ENCODE data around the gene YPEL1.
A peak's percentile ranks its signal among the peaks of the same experiment; 100 is the strongest.
"Not testable (repeated sequence)": the region's sequence is repeated elsewhere in the genome, so short reads cannot be mapped to it uniquely, and the experiment has no call there.

Gene YPEL1

DNA sequence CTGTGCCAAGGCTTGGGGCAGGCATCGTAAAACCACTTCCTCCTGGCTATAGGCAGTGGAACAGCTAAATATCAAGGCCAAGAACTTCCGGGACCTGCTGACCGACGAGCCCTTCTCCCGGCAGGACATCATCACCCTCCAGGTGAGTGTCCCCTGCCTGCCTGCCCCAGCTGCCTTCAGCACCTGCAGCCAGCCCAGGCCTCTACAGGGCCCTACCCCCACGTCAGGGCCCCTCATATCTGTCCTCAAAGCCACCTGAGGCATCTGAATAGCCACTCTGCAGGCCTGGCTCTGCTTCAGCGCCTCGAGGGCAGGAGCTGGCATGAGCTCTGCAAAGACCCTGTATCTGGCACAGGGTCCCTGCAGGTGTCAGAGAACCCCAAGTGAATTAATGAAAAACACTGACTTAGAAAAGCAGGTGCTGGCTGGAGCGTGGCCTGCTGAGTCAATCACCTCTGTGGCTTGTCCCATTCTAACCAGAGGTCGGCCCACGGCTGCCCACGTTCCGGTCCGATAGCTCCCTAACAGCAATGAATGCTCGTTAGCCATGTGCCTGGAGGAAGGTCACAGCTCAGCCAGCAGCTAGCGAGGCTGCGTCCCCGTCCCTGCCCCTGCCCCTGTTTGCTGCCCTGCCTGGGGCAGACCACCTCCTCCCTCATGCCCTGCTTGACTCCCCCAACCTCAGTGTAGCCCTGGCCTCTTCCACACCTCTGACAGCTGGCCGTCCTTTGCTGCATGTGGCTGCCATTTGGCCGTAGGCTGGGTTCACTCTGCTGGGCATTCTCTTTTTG lies 53.0 kb downstream of the YPEL1 start:
- no peak for DNase-seq (ENCODE audit: low spot score)

DNA sequence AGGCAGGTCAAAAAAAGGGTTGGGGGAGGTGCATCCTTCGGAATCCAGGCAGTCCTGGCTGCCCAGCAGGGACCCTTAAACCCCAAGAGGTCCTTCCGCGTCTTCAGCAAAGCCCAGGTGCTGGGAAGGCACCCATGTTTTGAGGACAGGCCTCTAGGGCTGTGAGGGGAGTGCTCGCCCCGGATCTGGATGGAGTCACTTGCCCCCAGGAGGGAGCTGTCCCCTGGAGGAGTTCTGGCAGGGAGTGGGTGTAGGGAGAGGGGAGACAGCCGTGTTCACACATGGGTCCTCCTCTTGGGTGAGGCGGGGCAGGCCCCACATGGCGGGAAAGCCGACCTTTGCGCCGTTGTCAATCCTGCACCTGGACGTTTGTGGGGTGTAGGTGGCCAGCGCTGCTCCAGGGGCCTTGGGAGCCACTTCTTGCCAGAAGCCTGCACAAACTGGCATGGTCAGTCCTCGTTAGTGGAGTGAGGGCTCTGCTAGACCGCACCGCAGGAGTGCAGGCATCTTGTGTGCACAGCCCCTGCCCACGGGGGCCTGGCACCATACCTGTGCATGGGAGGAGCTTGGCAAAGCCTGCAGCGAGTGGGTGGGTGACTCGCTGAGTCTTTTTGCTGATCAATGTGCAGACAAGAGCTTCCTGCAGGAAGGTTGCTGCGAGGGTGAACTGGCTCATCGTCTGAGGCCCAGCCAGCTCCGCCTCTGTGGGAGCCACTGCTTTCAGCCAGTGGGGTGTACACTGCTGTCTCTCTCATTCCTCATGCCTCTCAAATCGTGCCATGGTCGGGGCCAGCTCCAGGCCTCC lies 53.8 kb downstream of the YPEL1 start:
- no peak for DNase-seq (ENCODE audit: low spot score)

DNA sequence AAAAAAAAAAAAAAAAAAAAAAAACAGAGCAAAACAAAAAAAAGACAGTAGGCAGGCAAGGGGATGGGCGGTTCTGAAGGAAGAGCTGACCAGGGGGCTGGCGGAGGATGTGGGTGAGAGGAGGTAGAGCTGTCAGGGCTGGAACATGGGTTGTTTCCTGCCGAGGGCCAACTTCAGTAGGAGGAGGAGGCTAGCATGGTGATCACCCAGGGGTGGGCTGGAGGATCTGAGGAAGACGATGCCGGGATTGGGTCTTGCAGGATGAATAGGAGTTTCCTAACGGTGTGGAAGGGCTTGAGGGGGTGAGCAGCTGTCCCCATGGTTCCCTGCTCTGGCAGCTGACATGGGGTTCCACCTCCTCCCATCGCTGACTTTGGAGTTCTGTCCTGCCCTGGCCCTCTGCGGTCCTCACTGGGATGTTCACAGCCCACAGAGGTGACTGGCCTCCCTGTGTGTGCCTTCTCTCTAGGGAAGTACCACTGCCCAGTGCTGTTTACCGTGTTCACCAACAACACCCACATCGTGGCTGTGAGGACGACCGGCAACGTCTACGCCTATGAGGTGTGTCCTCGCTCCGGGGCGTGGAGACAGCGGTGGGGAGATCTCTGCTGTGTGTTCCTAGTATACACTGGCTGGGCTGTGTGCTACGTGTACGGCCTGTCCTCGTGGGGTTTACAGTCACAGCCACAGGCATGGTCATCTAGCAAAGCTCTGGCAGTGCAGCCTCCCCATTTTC lies 54.6 kb downstream of the YPEL1 start:
- DNase-seq (ENCODE audit: low spot score) = no peak

DNA sequence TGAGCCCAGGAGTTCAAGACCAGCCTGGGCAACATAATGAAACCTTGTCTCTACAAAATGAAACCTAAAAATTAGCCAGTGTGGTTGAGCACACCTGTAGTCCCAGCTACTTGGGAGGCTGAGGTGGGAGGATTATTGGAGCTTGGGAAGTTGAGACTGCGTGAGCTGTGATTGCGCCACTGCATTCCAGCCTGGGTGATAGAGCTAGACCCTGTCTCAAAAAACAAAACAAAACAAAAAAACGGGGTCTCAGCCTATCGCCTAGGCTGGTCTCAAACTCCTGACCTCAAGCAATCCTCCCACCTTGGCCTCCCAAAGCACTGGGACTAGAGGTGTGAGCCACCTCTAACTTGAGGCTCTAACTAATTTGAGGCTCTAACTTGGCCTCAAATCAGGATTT lies 56.2 kb downstream of the YPEL1 start:
- no peak for DNase-seq (ENCODE audit: low spot score)

DNA sequence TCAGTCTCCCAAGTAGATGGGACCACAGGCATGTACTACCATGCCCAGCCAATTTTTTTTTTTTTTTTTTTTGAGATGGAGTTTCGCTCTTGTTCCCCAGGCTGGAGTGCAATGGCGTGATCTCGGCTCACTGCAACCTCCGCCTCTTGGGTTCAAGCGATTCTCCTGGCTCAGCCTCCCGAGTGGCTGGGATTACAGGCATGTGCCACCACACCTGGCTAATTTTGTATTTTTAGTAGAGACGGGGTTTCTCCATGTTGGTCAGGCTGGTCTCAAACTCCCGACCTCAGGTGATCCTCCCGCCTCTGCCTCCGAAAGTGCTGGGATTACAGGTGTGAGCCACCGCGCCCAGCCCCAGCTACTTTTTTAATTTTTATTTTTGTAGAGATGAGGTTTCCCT lies 56.8 kb downstream of the YPEL1 start:
- DNase-seq (ENCODE audit: low spot score) = not testable (repeated sequence)

DNA sequence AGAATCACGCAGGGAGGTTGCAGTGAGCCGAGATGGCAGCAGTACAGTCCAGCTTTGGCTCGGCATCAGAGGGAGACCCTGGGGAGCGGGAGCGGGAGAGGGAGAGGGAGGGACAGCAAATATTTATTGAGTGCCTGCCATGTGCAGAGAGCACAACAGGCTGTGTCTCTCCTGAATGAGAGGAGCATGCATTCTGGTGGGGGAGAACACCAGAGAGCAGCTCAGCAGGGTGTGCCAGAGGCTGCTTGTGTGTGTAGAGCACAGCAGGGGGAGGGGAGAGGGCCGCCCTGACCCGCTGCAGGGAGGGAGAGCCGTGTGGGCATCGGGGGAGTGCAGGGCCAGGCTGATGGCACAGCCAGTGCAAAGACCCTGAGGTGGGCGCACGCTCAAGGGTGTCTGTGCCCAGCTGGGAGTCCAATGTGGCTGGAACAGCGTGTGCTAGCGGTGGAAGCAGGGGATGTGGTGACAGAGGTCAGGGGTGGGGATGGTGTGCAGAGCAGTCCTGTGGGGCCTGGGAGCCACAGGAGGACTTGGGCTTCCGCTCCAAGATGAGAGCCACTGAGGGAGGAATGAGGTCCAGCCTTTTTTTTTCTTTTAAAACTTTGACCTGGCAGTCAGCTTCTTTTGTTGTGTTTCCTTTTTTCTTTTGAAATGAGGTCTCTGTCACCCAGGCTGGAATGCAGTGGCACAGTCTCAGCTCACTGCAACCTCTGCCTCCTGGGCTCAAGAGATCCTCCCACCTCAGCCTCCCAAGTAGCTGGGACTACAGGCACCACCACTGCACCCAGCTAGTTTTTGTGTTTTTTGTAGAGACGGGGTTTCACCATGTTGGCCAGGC lies 57.8 kb downstream of the YPEL1 start:
- no peak for DNase-seq (ENCODE audit: low spot score)

DNA sequence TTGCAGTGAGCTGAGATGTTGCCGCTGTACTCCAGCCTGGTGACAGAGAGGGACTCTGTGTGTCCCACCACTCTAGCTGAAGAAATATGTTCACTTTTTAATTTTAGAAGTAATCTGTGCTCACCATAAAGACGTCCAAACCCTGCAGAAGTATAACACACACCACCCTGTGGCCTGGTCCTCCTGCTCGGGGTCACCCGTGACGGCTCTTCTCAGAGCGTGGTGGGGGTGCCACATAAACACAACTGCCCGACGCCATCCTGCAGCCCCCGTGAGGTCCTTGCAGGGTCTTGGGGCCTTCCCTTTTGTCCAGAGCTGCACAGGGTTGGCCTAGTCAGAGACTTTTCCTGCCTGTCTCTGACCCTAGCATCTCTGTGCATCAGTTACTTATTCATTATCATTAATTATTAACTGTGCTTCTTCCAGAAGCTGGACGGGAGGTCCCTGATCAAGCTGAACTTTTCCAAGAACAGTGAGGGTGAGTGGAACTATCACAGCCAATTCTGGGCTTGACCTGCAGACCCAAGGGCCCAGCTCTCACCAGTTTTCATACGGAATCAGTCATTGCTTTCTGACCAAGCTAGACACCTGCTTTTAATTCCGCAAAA lies 60.9 kb downstream of the YPEL1 start:
- no peak for DNase-seq (ENCODE audit: low spot score)

DNA sequence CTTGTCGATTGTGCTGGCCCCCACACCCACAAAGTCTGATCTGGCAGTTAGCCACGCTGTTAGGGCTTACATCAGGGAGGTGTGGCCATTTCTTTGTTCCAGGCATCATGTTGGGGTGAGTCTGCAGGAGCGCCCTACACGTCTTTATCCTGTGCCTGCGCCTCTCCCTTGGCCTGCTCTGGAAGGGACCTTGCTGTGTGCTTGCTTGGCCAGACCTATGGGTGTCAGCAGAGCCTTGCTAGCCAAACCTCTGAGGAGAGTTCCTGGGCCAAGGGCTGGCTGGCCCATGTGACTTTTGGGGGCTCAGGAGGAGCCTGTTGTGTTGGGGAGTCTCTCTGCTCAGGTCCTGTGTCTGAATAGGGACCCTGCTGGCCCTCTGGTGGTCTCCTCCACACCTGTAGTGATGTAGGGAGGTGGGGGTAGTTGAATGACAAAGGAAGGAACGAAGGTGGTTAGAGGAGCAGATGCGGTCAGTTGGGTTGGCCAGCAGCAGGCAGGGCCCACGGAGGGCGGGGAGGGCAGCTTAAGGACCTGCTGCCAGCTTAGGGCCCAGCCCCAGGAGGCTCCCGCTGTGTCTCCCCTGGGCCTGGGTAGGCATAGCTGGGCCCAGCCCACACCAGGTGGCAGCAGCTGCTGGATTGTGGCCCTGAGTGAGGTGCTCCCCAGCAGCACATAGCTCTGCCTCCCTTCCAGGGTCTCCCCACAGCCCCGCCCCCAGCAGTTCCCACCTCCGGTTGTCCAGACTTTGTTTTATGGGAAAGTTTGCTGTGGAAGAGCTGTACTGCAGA lies 61.9 kb downstream of the YPEL1 start:
- no peak for DNase-seq (ENCODE audit: low spot score)

DNA sequence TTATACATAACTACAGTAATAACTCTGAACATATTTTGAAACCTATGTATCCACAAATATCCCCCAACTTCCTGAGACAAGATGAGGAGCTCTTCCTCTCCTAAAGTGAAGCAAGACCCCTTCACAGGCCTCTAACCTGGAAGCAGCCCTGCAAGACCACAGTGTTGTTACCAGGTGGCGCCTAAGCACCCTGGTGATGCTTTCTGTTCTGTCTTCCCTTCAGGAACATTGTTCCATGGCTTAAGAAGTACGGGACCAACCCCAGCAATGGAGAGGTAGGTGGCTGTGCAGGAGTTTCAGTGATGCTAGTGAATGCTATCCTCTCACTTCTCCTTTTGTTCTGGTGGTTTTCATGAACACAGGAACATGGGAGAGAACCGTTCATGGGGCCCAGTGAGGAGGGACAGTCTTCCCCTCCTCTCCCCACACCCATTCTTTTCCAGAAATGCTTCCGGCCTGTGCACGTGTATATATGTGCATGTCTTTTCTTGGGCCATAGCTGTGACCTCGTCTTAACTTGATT lies 63.4 kb downstream of the YPEL1 start:
- no peak for DNase-seq (ENCODE audit: low spot score)

DNA sequence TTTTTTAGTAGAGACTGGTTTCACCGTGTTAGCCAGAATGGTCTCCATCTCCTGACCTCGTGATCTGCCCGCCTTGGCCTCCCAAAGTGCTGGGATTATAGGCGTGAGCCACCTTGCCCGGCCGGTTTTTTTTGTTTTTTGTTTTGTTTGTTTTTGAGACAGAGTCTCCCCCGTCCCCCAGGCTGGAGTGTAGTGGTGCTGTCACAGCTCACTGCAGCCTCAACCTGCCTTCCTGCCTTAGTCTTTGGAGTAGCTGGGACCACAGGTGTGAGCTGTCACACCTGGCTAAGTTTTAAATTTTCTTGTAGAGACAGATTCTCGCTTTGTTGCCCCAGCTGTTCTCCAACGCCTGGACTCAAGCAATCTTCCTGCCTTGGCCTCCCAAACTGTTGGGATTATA lies 66.6 kb downstream of the YPEL1 start:
- DNase-seq (ENCODE audit: low spot score) = no peak

DNA sequence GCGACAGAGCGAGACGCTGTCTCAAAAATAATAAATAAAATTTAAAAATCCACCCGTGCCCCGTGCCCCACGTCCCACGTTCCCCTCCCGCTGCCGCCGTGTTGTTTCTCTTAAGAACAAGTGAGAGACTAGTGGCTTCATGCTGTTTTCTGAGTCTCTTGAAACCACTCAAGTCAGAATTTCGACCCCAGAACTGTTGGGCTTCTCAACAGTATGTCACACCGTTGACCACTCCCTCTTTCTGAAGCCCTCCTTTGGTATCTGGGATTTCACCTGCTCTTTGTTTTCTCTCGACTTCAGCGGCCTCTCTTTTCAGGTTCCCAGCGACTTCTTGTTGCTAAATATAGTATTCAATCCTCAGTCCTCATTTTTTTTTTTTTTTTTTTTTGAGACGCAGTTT lies 68.8 kb downstream of the YPEL1 start:
- DNase-seq (ENCODE audit: low spot score) = no peak

DNA sequence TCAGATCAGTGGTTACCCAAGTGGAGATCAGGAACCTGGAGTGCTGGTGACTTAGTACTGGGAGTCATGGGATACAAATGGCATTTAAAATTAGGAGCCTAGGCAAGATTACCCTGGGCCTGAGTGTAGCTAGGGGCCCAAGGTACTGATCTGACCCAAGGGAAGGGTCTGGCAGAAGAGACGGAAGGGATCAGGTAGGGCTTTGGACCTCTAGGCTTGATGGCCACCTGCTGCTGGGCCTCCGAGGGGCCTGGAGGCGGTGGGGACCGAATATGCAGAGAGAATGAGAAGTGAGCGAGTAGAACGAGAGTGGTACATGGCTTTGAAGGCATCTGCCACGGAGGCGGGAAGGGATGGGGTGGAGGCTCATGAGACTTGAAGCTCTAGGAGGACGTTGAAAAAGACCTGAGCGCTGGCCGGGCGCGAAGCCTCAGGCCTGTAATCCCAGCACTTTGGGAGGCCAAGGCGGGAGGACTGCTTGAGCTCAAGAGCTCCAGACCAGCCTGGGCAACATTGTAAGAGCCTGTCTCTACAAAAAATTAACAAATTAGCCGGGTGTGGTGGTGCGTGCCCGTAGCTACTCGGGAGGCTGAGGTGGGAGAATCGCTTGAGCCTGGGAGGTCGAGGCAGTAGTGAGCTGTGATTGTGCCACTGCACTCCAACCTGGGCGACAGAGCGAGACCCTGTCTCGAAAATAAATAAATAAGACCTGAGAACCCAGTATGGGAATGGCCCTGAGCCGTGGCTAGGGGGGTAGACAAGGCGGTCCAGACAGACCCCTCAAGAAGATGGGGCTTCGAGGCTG lies 70.3 kb downstream of the YPEL1 start:
- no peak for DNase-seq (ENCODE audit: low spot score)

DNA sequence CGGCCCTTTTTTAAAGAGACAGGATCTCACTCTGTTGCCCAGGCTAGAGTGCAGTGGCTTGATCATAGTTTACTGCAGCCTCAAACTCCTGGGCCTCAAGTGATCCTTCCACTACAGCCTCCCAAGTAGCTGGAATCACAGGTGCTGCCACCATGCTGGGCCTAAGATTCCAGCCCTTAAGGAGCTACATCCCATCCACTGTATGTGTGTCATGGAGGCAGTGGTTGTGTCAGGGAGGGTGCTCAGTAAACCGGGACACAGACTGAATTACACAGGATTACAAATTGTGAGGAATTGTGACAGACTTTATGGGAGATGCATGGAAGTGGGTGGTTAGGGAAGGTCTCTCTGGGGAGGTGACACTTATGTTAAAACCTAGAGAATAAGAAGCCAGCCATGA lies 71.9 kb downstream of the YPEL1 start:
- DNase-seq (ENCODE audit: low spot score) = no peak

DNA sequence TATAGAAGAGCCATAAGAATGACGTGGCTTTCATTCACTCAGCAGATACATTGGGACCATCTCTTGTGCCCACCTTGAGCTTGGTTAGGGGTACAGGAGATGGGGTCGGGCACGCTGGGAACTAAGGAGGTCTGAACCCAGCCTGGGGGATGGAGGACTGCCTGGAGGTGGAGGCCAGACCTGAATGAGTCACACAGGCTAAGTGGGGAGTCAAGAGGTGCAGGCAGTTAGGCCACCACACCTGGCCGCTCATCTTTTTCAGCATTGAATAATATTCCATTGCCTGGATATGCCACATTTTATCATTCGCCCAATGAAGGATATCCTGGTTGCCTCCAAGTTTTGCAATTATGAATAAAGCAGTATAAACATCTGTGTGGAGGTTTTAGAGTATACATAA lies 73.6 kb downstream of the YPEL1 start:
- no peak for DNase-seq (ENCODE audit: low spot score)

DNA sequence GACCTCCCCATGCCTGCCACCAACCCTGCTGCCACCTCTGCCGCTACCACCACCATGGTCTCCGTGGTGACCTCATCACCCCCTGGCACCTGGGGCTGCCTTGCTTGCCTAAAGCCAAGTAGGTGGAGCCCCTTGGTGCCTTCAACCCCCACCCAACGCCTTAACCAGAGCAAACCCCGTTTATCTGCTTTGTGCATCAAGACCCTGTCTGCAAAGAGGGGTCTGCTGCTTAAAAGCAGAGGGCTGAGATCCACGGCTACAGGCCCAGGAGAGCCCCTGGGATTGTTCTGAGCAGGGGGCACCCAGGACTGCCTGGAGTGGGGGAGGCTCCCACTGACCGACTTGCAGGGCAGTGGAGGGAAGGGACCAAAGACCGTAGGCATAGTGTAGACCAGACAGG lies 74.7 kb downstream of the YPEL1 start:
- DNase-seq (ENCODE audit: low spot score) = no peak

DNA sequence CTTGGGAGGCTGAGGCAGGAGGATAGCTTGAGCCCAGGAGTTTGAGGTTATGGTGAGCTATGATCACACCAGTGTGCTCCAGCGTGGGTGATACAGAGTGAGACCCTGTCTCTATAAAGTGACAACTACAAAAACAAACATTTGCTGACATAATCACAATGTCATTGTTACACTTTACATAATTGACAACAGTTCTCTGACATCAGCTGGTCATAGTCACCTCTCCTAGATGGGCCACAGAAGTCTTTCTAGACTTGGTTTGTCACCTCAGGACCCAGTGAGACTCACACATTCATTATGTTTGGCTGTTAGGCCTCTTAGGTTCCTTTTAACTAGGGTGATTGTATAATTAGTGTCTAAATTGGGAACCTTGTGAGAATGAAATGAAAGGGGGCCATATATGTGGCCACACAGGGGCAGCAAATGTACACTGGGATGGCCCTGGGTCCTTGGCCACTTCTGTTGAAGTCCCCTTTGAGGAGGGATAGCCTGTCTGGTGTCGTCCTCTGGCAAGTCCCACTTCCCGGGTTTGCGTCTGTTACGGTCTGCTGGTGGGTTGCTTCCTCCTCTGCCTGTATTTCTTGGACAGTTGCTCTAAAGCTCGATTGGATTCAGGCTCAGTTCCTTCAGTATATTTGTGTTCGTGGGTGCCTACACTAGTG lies 75.6 kb downstream of the YPEL1 start:
- DNase-seq (ENCODE audit: low spot score) = no peak

DNA sequence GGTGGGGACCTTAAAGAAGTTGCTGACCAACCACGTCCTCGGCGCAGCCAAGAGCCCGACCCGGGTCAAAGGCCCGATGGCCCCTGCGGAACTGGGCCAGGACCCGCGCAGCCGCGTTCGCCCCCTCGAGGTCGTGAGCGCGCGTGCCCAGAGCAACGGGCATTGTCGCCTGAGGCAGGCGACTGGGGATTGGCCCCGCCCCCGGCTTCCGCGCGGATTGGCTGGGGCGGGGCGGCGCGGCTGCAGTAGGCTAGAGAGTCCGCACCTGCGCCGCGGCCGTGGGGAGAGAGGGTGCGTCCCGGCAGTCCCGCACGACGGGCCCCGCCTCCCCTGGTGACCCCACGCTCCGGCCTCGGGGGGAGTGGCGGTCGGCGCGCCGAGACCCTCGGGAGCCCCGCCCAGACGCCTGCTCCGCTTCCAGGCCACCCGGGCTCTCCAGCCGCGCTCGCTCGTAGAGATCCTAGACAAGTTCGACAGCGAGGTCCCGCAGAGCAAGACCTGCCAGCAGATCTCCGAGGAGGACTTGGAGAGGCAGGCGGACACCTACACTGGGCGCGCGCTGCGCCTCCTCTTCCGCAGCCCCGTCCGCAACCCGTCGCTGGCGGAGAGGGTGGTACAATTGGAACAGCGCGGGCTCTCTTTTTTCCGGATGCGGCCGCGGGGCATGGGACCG lies 78.1 kb downstream of the YPEL1 start:
- peak; percentile 73 for DNase-seq (ENCODE audit: low spot score)

DNA sequence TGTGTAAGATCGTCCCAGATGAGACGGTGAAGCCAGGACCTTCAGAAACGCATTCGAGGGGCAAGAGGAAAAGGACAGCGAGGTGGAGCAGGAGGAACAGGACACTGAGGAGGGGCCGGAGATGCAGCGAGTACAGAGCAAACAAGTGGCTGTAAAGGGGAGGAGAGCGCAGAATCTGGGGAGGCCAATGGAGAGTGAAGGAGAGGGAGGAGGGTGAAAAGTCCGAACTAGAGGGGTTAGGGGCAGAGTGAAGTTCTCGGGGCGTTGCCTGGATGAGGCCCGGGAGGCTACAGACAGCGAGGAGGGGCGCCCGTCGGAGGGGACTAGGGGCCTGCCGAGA lies 78.6 kb downstream of the YPEL1 start:
- DNase-seq (ENCODE audit: low spot score) = no peak
